Measurements from ENCODE around the gene CSNK2B.

CSNK2B gene

GRCh38 chr6:31677955-31678354 is 12.1 kb downstream of the CSNK2B start:
- POLR2A ChIA-PET: interaction anchor here (1.0 to 1.5 kb wide), 4 partner anchors 17 to 150 kb away, joined by 3 to 6 read pairs (median 6); partner anchors contain the start of genes ABHD16A, C6orf47, CLIC1 and HSPA1B
- Histone ChIP-seq H3K4me1 (ENCODE audit: control insufficient read depth, insufficient read depth, low read length) (no peaks in the 10 kb centered on the region; the same call in 1 of the 2 replicates), H3K36me3 (ENCODE audit: control insufficient read depth in 2 of 2, insufficient read depth in 1 of 2, low read length in 2 of 2) (peaks cover under 1 to 9% of the 10 kb centered on the region in 2 experiments; a peak in 2 of 3 replicates), H3K9me3 (ENCODE audit: control insufficient read depth, insufficient read depth, low read depth, low read length) (no peaks in the 10 kb centered on the region), H3K27ac (ENCODE audit: extremely low read depth, low read depth, low read length) (no peak overlapping the region), H3K4me3 (ENCODE audit: low read depth, low read length) (no peak overlapping the region)
- TF ChIP-seq SP3 (tag by site-specific recombination; IDR thresholded peaks at IDR 0.05) (no peak), ZNF280D (tag by site-specific recombination; IDR thresholded peaks at IDR 0.05) (no peak), FEZF1 (tag by site-specific recombination; IDR thresholded peaks at IDR 0.05) (no peak), REPIN1 (tag by site-specific recombination; IDR thresholded peaks at IDR 0.05; ENCODE audit: low read depth) (no peak), ZNF341 (tag by site-specific recombination; IDR thresholded peaks at IDR 0.05; ENCODE audit: low read depth) (peak; percentile 57), ZNF302 (tag by site-specific recombination; IDR thresholded peaks at IDR 0.05; ENCODE audit: low read depth) (no peak), ZBTB8A (tag by site-specific recombination; IDR thresholded peaks at IDR 0.05) (no peak), SP7 (tag by site-specific recombination; IDR thresholded peaks at IDR 0.05) (no peak)
- CTCF ChIA-PET: interaction anchor here (0.5 to 1.3 kb wide), 6 partner anchors 11 to 275 kb away, joined by 3 to 6 read pairs (median 3); partner anchors contain the start of genes ATP6V1G2 and MSH5

GRCh38 chr6:31680226-31681134 is 14.6 kb downstream of the CSNK2B start, which contains the start of gene LY6G5C:
Gene LY6G5C, minus strand, starts transcription at chr6:31681067. Its CDS starts 694 bp downstream, at chr6:31680373.
- POLR2A ChIA-PET: interaction anchor here (0.6 to 2.1 kb wide), 15 partner anchors 9 to 272 kb away, joined by 3 to 15 read pairs (median 4); partner anchors contain the start of genes ABHD16A, C6orf47, CSNK2B and GPANK1
- H3K27ac ChIP-seq (ENCODE audit: extremely low read depth, low read depth, low read length): no peak within 1 kb of the TSS; the same call in 1 of the 2 replicates
- CTCF ChIA-PET: interaction anchor here (0.5 to 2.3 kb wide), 31 partner anchors 10 to 1114 kb away, joined by 3 to 24 read pairs (median 4); partner anchors contain the start of genes CSNK2B, LY6G6C and MSH5
- H3K36me3 ChIP-seq (ENCODE audit: control insufficient read depth in 2 of 2, insufficient read depth in 1 of 2, low read length in 2 of 2): peaks cover 0 to 5% of the 10 kb centered on the region in 2 experiments; a peak in 1 of 3 replicates
- no peaks in the 10 kb centered on the region; the same call in 1 of the 2 replicates for H3K4me1 ChIP-seq (ENCODE audit: control insufficient read depth, insufficient read depth, low read length)
- no peaks in the 10 kb centered on the region for H3K9me3 ChIP-seq (ENCODE audit: control insufficient read depth, insufficient read depth, low read depth, low read length)
- peak within 1 kb of the TSS; percentile 27 for H3K4me3 ChIP-seq (ENCODE audit: low read depth, low read length)
- no peak for TF ChIP-seq ZIC2 (tag by site-specific recombination; IDR thresholded peaks at IDR 0.05)
- TF ChIP-seq ZNF521 (tag by site-specific recombination; IDR thresholded peaks at IDR 0.05): no peak
- no peak for TF ChIP-seq ZNF449 (tag by site-specific recombination; IDR thresholded peaks at IDR 0.05)
- no peak for TF ChIP-seq PRDM2 (tag by site-specific recombination; IDR thresholded peaks at IDR 0.05; ENCODE audit: borderline replicate concordance)
- TF ChIP-seq ZNF341 (tag by site-specific recombination; IDR thresholded peaks at IDR 0.05; ENCODE audit: low read depth): 0 out of 2 replicates have a peak, but pooled peaks have one; percentile 15
- TF ChIP-seq ZNF155 (tag by site-specific recombination; IDR thresholded peaks at IDR 0.05): no peak
- TF ChIP-seq ZNF76 (tag by site-specific recombination; IDR thresholded peaks at IDR 0.05; ENCODE audit: borderline replicate concordance, low read depth): peak; percentile 76
- no peak for TF ChIP-seq GLIS1 (tag by site-specific recombination; IDR thresholded peaks at IDR 0.05)
- no peak for TF ChIP-seq ZNF175 (tag by site-specific recombination; IDR thresholded peaks at IDR 0.05)
- TF ChIP-seq EGR2 (tag by site-specific recombination; IDR thresholded peaks at IDR 0.05; ENCODE audit: low read depth): no peak
- no peak for TF ChIP-seq ZSCAN16 (tag by site-specific recombination; IDR thresholded peaks at IDR 0.05)
- no peak for TF ChIP-seq ZNF433 (tag by site-specific recombination; IDR thresholded peaks at IDR 0.05; ENCODE audit: low read depth)
- TF ChIP-seq ZNF600 (tag by site-specific recombination; IDR thresholded peaks at IDR 0.05): no peak; the same call in 1 of the 2 replicates
- TF ChIP-seq ZNF843 (tag by site-specific recombination; IDR thresholded peaks at IDR 0.05): no peak
